HG03196 (cell line): Measurements from ENCODE around the gene MAP7D2.
A peak's percentile ranks its signal among the peaks of the same experiment; 100 is the strongest.

ENCODE experiments used
- ATAC-seq: cut with Tn5 transposase; IDR thresholded peaks from one replicate; pipeline ENCODE4 v1.9.1; 2021; ENCODE audit not compliant: unreplicated experiment

MAP7D2 gene

GRCh38 chrX:20046223-20046622 lies 70.5 kb downstream of the MAP7D2 start:
- no peak for ATAC-seq

- no peak for ATAC-seq
Observed at GRCh38 chrX:20042221-20042620, 74.5 kb downstream of the MAP7D2 start.

- ATAC-seq = no peak
Observed at GRCh38 chrX:20038966-20039365, 77.7 kb downstream of the MAP7D2 start.

GRCh38 chrX:20037186-20037585 lies 79.5 kb downstream of the MAP7D2 start:
- no peak for ATAC-seq

GRCh38 chrX:20032201-20032600 lies 84.5 kb downstream of the MAP7D2 start:
- ATAC-seq = no peak

GRCh38 chrX:20029728-20030127 lies 87.0 kb downstream of the MAP7D2 start:
- ATAC-seq = peak; percentile 78

GRCh38 chrX:20028588-20028987 lies 88.1 kb downstream of the MAP7D2 start:
- ATAC-seq = no peak

GRCh38 chrX:20026278-20026677 lies 90.4 kb downstream of the MAP7D2 start:
- ATAC-seq = no peak

GRCh38 chrX:20019672-20020365 lies 96.9 kb downstream of the MAP7D2 start:
- ATAC-seq = no peak

GRCh38 chrX:20016616-20016945 lies 100.1 kb downstream of the MAP7D2 start:
- ATAC-seq = no peak

GRCh38 chrX:20015945-20016615 lies 100.6 kb downstream of the MAP7D2 start:
- no peak for ATAC-seq

- no peak for ATAC-seq
Observed at GRCh38 chrX:20015422-20015821, 101.3 kb downstream of the MAP7D2 start.

GRCh38 chrX:20011608-20012007 lies 105.1 kb downstream of the MAP7D2 start:
- ATAC-seq = no peak

- no peak for ATAC-seq
Observed at GRCh38 chrX:20007962-20008622, 108.6 kb downstream of the MAP7D2 start.

GRCh38 chrX:20005883-20006282 lies 110.8 kb downstream of the MAP7D2 start:
- no peak for ATAC-seq

- ATAC-seq = no peak
Observed at GRCh38 chrX:20001588-20001987, 115.1 kb downstream of the MAP7D2 start.

GRCh38 chrX:19991350-19991718 lies 125.4 kb downstream of the MAP7D2 start:
- no peak for ATAC-seq

GRCh38 chrX:19990556-19991349 lies 126.0 kb downstream of the MAP7D2 start, which contains the start of gene BCLAF3:
Gene BCLAF3 (minus strand): TSS chrX:19991061. CDS start chrX:19970264, 20,797 bp downstream.
- ATAC-seq = peak; percentile 96

GRCh38 chrX:19990151-19990555 lies 126.6 kb downstream of the MAP7D2 start:
- ATAC-seq = peak; percentile 31

GRCh38 chrX:19987856-19988255 lies 128.9 kb downstream of the MAP7D2 start:
- no peak for ATAC-seq

GRCh38 chrX:19986531-19986930 lies 130.2 kb downstream of the MAP7D2 start:
- no peak for ATAC-seq
